ENCODE results near the gene PLXNA2.

The PLXNA2 gene

GRCh38 chr1:208060215-208060869, 183.8 kb downstream of the PLXNA2 start:
- DNase-seq (ENCODE audit: low spot score) = no peak

GRCh38 chr1:208059409-208060001, 184.7 kb downstream of the PLXNA2 start:
- no peak for DNase-seq (ENCODE audit: low spot score)

GRCh38 chr1:208058756-208059155, 185.4 kb downstream of the PLXNA2 start:
- no peak for DNase-seq (ENCODE audit: low spot score)

- DNase-seq (ENCODE audit: low spot score) = no peak
Observed at GRCh38 chr1:208058267-208058666, 185.9 kb downstream of the PLXNA2 start.

GRCh38 chr1:208057056-208057455, 187.1 kb downstream of the PLXNA2 start:
- no peak for DNase-seq (ENCODE audit: low spot score)

GRCh38 chr1:208055535-208055934, 188.6 kb downstream of the PLXNA2 start:
- no peak for DNase-seq (ENCODE audit: low spot score)

GRCh38 chr1:208054911-208055379, 189.2 kb downstream of the PLXNA2 start:
- DNase-seq (ENCODE audit: low spot score) = no peak

GRCh38 chr1:208054485-208054884, 189.7 kb downstream of the PLXNA2 start:
- no peak for DNase-seq (ENCODE audit: low spot score)

- no peak for DNase-seq (ENCODE audit: low spot score)
Observed at GRCh38 chr1:208053661-208054060, 190.5 kb downstream of the PLXNA2 start.

GRCh38 chr1:208052926-208053407, 191.2 kb downstream of the PLXNA2 start:
- DNase-seq (ENCODE audit: low spot score) = no peak

GRCh38 chr1:208052135-208052534, 192.0 kb downstream of the PLXNA2 start:
- DNase-seq (ENCODE audit: low spot score) = no peak

- DNase-seq (ENCODE audit: low spot score) = no peak
Observed at GRCh38 chr1:208051651-208052050, 192.5 kb downstream of the PLXNA2 start.

GRCh38 chr1:208048904-208049303, 195.3 kb downstream of the PLXNA2 start:
- no peak for DNase-seq (ENCODE audit: low spot score)

- DNase-seq (ENCODE audit: low spot score) = no peak
Observed at GRCh38 chr1:208047975-208048374, 196.2 kb downstream of the PLXNA2 start.

GRCh38 chr1:208047476-208047934, 196.7 kb downstream of the PLXNA2 start:
- DNase-seq (ENCODE audit: low spot score) = peak; percentile 28

- no peak for DNase-seq (ENCODE audit: low spot score)
Observed at GRCh38 chr1:208045463-208046260, 198.5 kb downstream of the PLXNA2 start.

- DNase-seq (ENCODE audit: low spot score) = no peak
Observed at GRCh38 chr1:208044589-208045462, 199.4 kb downstream of the PLXNA2 start.

GRCh38 chr1:208043691-208044181, 200.4 kb downstream of the PLXNA2 start:
- DNase-seq (ENCODE audit: low spot score) = no peak

GRCh38 chr1:208042868-208043267, 201.3 kb downstream of the PLXNA2 start:
- no peak for DNase-seq (ENCODE audit: low spot score)

GRCh38 chr1:208042041-208042615, 202.1 kb downstream of the PLXNA2 start:
- no peak for DNase-seq (ENCODE audit: low spot score)

GRCh38 chr1:208041505-208041904, 202.7 kb downstream of the PLXNA2 start:
- DNase-seq (ENCODE audit: low spot score) = no peak

All from putamen (tissue), 1 donor.